KMS-11 (cell line): ENCODE results near the gene SYNE3.
A peak's percentile ranks its signal among the peaks of the same experiment; 100 is the strongest.

Source experiments
- H2AFZ ChIP-seq: fragments of 200-600 bp; sonication (generic); 2 replicates; pipeline ENCODE4 v1.6.1; 2016; ENCODE audit warnings: antibody characterized with exemption, mixed run types, low read depth
- H3K27ac ChIP-seq: fragments of 200-600 bp; sonication (generic); 2 replicates; pipeline ENCODE4 v1.6.1; 2016; ENCODE audit warnings: mild to moderate bottlenecking, mixed run types
- H3K27me3 ChIP-seq: fragments of 200-600 bp; sonication (generic); 2 replicates; pipeline ENCODE4 v1.6.1; 2017; ENCODE audit warnings: mild to moderate bottlenecking, low read depth, mixed run types, moderate library complexity; ENCODE audit not compliant: insufficient read depth
- H3K36me3 ChIP-seq: fragments of 200-600 bp; sonication (generic); 2 replicates; pipeline ENCODE4 v1.6.1; 2017; ENCODE audit warnings: mild to moderate bottlenecking, mixed run types; ENCODE audit not compliant: insufficient read depth
- H3K4me1 ChIP-seq: fragments of 200-600 bp; sonication (generic); 2 replicates; pipeline ENCODE4 v1.6.1; 2016; ENCODE audit warnings: mild to moderate bottlenecking, low read depth, mixed run types; ENCODE audit not compliant: poor library complexity, severe bottlenecking
- H3K4me2 ChIP-seq: fragments of 200-600 bp; sonication (generic); 2 replicates; pipeline ENCODE4 v1.7.0; 2016; ENCODE audit warnings: mild to moderate bottlenecking, mixed run types
- H3K4me3 ChIP-seq: fragments of 200-600 bp; sonication (generic); IDR thresholded peaks from 2 replicates; pipeline ENCODE4 v1.6.1; 2017; ENCODE audit warnings: low read depth, low read length, mixed read lengths; ENCODE audit not compliant: insufficient read depth
- H3K79me2 ChIP-seq: fragments of 200-600 bp; sonication (generic); 2 replicates; pipeline ENCODE4 v1.6.1; 2016; ENCODE audit warnings: low read depth, mixed run types; ENCODE audit not compliant: insufficient read depth
- H3K9ac ChIP-seq: fragments of 200-600 bp; sonication (generic); 2 replicates; pipeline ENCODE4 v1.6.1; 2016; ENCODE audit warnings: mild to moderate bottlenecking, mixed run types
- H4K20me1 ChIP-seq: fragments of 200-600 bp; sonication (generic); 2 replicates; pipeline ENCODE4 v1.6.1; 2016; ENCODE audit warnings: mild to moderate bottlenecking, mixed run types; ENCODE audit not compliant: insufficient read depth
- TF ChIP-seq, protein P1 (sequence below): fragments of 200-600 bp; sonication (generic); conservative IDR thresholded peaks from 2 replicates; pipeline ENCODE4 v1.6.1; 2017; ENCODE audit warnings: low read depth, mild to moderate bottlenecking, antibody characterized with exemption, low read length, moderate library complexity, mixed read lengths

Gene SYNE3

DNA sequence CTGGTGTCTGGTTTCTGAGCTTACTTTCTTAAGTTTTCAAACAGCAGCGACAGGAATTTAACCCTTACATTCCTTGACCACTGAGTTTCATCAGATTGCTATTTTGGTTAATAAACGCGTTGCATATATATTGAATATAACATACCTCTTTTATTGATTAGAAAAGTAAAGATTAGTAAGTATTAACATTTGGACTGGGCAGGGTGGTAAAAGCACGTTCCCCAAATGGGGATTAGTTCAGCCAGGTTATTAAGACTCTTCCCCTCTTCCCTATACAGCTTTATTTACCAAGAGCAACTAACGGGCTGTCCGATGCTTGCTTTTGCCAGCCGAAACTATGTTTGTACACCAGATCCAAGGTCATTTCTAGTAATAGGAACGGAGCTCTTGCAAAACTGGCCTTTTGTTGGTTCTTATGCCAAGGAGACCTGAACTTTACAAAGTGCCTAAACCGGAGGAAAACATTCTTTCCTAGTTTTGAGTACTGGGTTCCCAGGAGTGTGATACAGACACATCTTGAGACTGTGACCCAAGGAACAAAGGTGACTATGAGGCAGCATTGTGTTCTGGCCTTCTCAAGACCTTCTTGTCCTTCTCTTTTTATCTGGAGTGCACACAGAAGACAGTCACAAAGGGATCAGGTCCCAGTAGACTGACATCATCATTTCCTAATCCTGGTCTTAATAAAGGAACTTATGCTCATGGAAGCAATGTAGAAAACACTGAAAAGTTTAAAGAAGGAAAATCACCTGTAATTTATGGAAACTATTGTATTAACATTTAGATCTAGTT, 21.0 kb upstream of the SYNE3 start:
- Histone ChIP-seq H3K27me3 (no peaks in the 10 kb centered on the region), H3K9ac (no peak overlapping the region), H3K4me3 (no peak overlapping the region), H3K36me3 (no peaks in the 10 kb centered on the region), H3K4me1 (peaks cover 13% of the 10 kb centered on the region), H3K79me2 (peaks cover 81% of the 10 kb centered on the region), H3K27ac (no peak overlapping the region), H2AFZ (no peak overlapping the region), H4K20me1 (no peaks in the 10 kb centered on the region), H3K4me2 (peak overlapping the region; percentile 76; the same call in 1 of the 2 replicates)
- TF ChIP-seq, protein P1, sequence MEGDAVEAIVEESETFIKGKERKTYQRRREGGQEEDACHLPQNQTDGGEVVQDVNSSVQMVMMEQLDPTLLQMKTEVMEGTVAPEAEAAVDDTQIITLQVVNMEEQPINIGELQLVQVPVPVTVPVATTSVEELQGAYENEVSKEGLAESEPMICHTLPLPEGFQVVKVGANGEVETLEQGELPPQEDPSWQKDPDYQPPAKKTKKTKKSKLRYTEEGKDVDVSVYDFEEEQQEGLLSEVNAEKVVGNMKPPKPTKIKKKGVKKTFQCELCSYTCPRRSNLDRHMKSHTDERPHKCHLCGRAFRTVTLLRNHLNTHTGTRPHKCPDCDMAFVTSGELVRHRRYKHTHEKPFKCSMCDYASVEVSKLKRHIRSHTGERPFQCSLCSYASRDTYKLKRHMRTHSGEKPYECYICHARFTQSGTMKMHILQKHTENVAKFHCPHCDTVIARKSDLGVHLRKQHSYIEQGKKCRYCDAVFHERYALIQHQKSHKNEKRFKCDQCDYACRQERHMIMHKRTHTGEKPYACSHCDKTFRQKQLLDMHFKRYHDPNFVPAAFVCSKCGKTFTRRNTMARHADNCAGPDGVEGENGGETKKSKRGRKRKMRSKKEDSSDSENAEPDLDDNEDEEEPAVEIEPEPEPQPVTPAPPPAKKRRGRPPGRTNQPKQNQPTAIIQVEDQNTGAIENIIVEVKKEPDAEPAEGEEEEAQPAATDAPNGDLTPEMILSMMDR, result no peak

DNA sequence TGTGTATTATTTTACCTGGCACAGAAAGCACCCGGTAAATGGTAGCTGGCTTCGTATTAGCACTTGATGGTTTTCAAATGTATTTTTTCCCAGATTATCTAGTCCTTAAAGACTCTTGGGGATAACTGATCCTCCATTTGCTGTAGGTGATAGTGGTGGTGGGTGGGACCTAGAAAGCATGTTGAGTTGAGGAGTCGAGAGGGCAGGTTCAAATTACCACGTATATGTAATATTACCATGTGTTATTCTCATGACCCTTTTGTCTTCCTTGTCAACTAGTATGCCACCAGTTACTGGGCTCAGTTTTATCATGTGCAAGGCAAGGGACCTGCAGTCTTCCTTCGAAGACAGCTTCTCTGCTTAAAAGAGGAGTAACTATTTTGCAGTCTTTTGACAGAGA, 20.2 kb upstream of the SYNE3 start:
- TF ChIP-seq, protein P1, result no peak
- Histone ChIP-seq H2AFZ (no peak overlapping the region), H3K36me3 (no peaks in the 10 kb centered on the region), H3K4me1 (peaks cover 21% of the 10 kb centered on the region), H3K4me3 (no peak overlapping the region), H4K20me1 (no peaks in the 10 kb centered on the region), H3K27me3 (no peaks in the 10 kb centered on the region), H3K4me2 (peak overlapping the region; percentile 76), H3K79me2 (peaks cover 86% of the 10 kb centered on the region), H3K27ac (no peak overlapping the region; the same call in 1 of the 2 replicates), H3K9ac (no peak overlapping the region; the same call in 1 of the 2 replicates)

DNA sequence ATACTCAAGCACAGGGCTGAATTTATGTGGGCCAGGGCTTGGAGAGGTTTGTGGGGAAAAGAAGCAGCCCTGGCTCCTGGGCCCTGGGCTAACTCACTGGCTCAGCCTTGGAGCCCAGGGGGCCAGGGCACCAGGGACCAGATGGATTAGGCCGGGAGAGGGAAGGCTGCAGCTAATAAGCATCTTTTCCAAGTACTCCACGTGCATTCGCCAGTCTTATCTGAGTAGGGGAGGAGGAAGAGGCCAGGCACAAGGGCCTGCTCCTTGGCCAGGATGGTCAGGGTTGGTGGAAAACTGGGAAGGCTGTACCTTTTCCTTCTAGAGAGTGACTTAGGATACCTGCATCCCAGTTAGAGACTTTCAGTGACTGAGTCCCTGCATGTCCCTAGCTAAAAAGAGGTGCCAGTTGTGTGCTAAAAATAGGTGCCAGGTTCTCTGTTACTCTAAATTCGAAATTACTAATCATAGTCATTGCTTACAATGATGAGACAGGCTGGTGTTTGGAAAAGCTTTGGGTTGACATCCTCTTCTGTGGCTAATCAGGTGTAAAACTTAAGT, 19.7 kb upstream of the SYNE3 start:
- H4K20me1 ChIP-seq, result no peaks in the 10 kb centered on the region
- H3K4me2 ChIP-seq, result peak overlapping the region; percentile 76
- peak overlapping the region; percentile 66; the same call in 1 of the 2 replicates for H3K9ac ChIP-seq
- H3K27ac ChIP-seq, result no peak overlapping the region; the same call in 1 of the 2 replicates
- no peaks in the 10 kb centered on the region for H3K36me3 ChIP-seq
- H3K4me3 ChIP-seq, result no peak overlapping the region
- H3K79me2 ChIP-seq, result peaks cover 86% of the 10 kb centered on the region
- TF ChIP-seq, protein P1, result no peak
- H3K27me3 ChIP-seq, result no peaks in the 10 kb centered on the region
- peak overlapping the region; percentile 30; the same call in 1 of the 2 replicates for H2AFZ ChIP-seq
- peaks cover 26% of the 10 kb centered on the region for H3K4me1 ChIP-seq

GRCh38 chr14:95535226-95536021, 19.0 kb upstream of the SYNE3 start:
- no peak overlapping the region for H3K4me3 ChIP-seq
- peak overlapping the region; percentile 26; the same call in 1 of the 2 replicates for H3K27ac ChIP-seq
- no peaks in the 10 kb centered on the region for H3K36me3 ChIP-seq
- H3K9ac ChIP-seq, result peak overlapping the region; percentile 66; the same call in 1 of the 2 replicates
- H2AFZ ChIP-seq, result peak overlapping the region; percentile 30; the same call in 1 of the 2 replicates
- H3K79me2 ChIP-seq, result peaks cover 86% of the 10 kb centered on the region
- no peaks in the 10 kb centered on the region for H4K20me1 ChIP-seq
- H3K27me3 ChIP-seq, result no peaks in the 10 kb centered on the region
- H3K4me1 ChIP-seq, result peaks cover 26% of the 10 kb centered on the region
- peak overlapping the region; percentile 76 for H3K4me2 ChIP-seq
- TF ChIP-seq, protein P1, result no peak
